SJCRH30 (cell line): ENCODE results near the gene RFX3. TPM values are rescaled to one million over a fixed set of nuclear protein-coding genes. Genes with fewer than 3 reads are reported as not detected.

Source experiments
- DNase-seq, 2 experiments: peaks; one replicate each; pipeline ENCODE4 v3.0.0-alpha.2; 2015 to 2020
- H3K27ac ChIP-seq: fragments of 250-450 bp; sonication (Bioruptor Pico); 2 replicates; pipeline ENCODE4 v1.5.1; 2020; ENCODE audit warnings: mild to moderate bottlenecking, moderate library complexity
- H3K27me3 ChIP-seq: fragments of 250-450 bp; sonication (Bioruptor Pico); 2 replicates; pipeline ENCODE4 v1.5.1; 2020; ENCODE audit warnings: mild to moderate bottlenecking, moderate library complexity
- H3K36me3 ChIP-seq: fragments of 250-450 bp; sonication (Bioruptor Pico); 2 replicates; pipeline ENCODE4 v1.5.1; 2020; ENCODE audit warnings: mild to moderate bottlenecking, moderate library complexity
- H3K4me1 ChIP-seq: fragments of 250-450 bp; sonication (Bioruptor Pico); 2 replicates; pipeline ENCODE4 v1.5.1; 2020; ENCODE audit warnings: mild to moderate bottlenecking, moderate library complexity
- H3K4me3 ChIP-seq: fragments of 250-450 bp; sonication (Bioruptor Pico); 2 replicates; pipeline ENCODE4 v1.5.1; 2020; ENCODE audit warnings: mild to moderate bottlenecking, moderate library complexity
- H3K9me3 ChIP-seq: fragments of 250-450 bp; sonication (Bioruptor Pico); replicated peaks from 2 replicates; pipeline ENCODE4 v1.5.1; 2020; ENCODE audit warnings: mild to moderate bottlenecking, moderate library complexity
- total RNA-seq: library from RNA; depleted of rRNA; stranded (reverse); fragments of >200 nt; shearing (Covaris generic); gene quantifications from 2 replicates; pipeline ENCODE4 v1.2.3, GENCODE V29; 2014

RFX3 gene
- total RNA-seq, 1 experiment from 2014 or later = 5.1 TPM

- H3K27me3 ChIP-seq = no peaks in the 10 kb centered on the region
- H3K4me3 ChIP-seq = no peak overlapping the region
- no peak overlapping the region for H3K27ac ChIP-seq
- H3K4me1 ChIP-seq = no peaks in the 10 kb centered on the region
- DNase-seq = no peak
- no peaks in the 10 kb centered on the region; the same call in 1 of the 2 replicates for H3K9me3 ChIP-seq
- no peaks in the 10 kb centered on the region for H3K36me3 ChIP-seq
Measured at GRCh38 chr9:3170819-3171218, 355.0 kb downstream of the RFX3 start.
